ENCODE measurements around the gene PEX19.

Gene PEX19

GRCh38 chr1:160328184-160328583 lies 43.3 kb upstream of the PEX19 start:
- Histone ChIP-seq H3K79me2 (ENCODE audit: insufficient read depth, low read length) (no peaks in the 10 kb centered on the region), H3K9me2 (ENCODE audit: low read depth, low read length) (no peaks in the 10 kb centered on the region), H3F3A (ENCODE audit: insufficient read depth, low read length) (0 out of 2 replicates have a peak, but pooled peaks cover 3% of the 10 kb centered on the region), H4K20me1 (ENCODE audit: insufficient read depth, low read length) (no peaks in the 10 kb centered on the region), H3K27ac (ENCODE audit: low read depth, low read length, poor library complexity, severe bottlenecking) (no peak overlapping the region), H3K9ac (ENCODE audit: low read length) (no peak overlapping the region), H3K9me3 (ENCODE audit: low read length) (no peaks in the 10 kb centered on the region), H3K4me3 (ENCODE audit: low read depth, low read length, poor library complexity, severe bottlenecking) (no peak overlapping the region), H2AFZ (ENCODE audit: low read length) (no peak overlapping the region), H3K36me3 (ENCODE audit: insufficient read depth, low read length) (peaks cover 94% of the 10 kb centered on the region), H3K27me3 (ENCODE audit: insufficient read depth, low read length) (no peaks in the 10 kb centered on the region), H3K4me1 (ENCODE audit: insufficient read depth, low read length, severe bottlenecking) (no peaks in the 10 kb centered on the region), H3K4me2 (ENCODE audit: low read length) (no peak overlapping the region)
- TF ChIP-seq CTCF (IDR thresholded peaks at IDR 0.05; ENCODE audit: low read length) (no peak), EZH2 (IDR thresholded peaks at IDR 0.05; ENCODE audit: borderline replicate concordance, low read length) (no peak)

GRCh38 chr1:160326418-160326817 lies 41.5 kb upstream of the PEX19 start:
- no peak overlapping the region for H3K9ac ChIP-seq (ENCODE audit: low read length)
- H3K9me2 ChIP-seq (ENCODE audit: low read depth, low read length) = no peaks in the 10 kb centered on the region
- H3K27me3 ChIP-seq (ENCODE audit: insufficient read depth, low read length) = no peaks in the 10 kb centered on the region
- peaks cover 95% of the 10 kb centered on the region for H3K36me3 ChIP-seq (ENCODE audit: insufficient read depth, low read length)
- H3K4me1 ChIP-seq (ENCODE audit: insufficient read depth, low read length, severe bottlenecking) = no peaks in the 10 kb centered on the region
- H3K27ac ChIP-seq (ENCODE audit: low read depth, low read length, poor library complexity, severe bottlenecking) = no peak overlapping the region
- H3K4me2 ChIP-seq (ENCODE audit: low read length) = no peak overlapping the region
- no peaks in the 10 kb centered on the region for H3K79me2 ChIP-seq (ENCODE audit: insufficient read depth, low read length)
- H3K9me3 ChIP-seq (ENCODE audit: low read length) = no peaks in the 10 kb centered on the region
- H3F3A ChIP-seq (ENCODE audit: insufficient read depth, low read length) = 0 out of 2 replicates have a peak, but pooled peaks cover 3% of the 10 kb centered on the region
- H4K20me1 ChIP-seq (ENCODE audit: insufficient read depth, low read length) = no peaks in the 10 kb centered on the region
- no peak overlapping the region for H3K4me3 ChIP-seq (ENCODE audit: low read depth, low read length, poor library complexity, severe bottlenecking)
- TF ChIP-seq CTCF (IDR thresholded peaks at IDR 0.05; ENCODE audit: low read length) (no peak), EZH2 (IDR thresholded peaks at IDR 0.05; ENCODE audit: borderline replicate concordance, low read length) (no peak)
- no peak overlapping the region for H2AFZ ChIP-seq (ENCODE audit: low read length)

- no peak overlapping the region for H3K4me3 ChIP-seq (ENCODE audit: low read depth, low read length, poor library complexity, severe bottlenecking)
- H3F3A ChIP-seq (ENCODE audit: insufficient read depth, low read length) = 0 out of 2 replicates have a peak, but pooled peaks cover 3% of the 10 kb centered on the region
- no peak for TF ChIP-seq CTCF (IDR thresholded peaks at IDR 0.05; ENCODE audit: low read length)
- no peak overlapping the region for H3K4me2 ChIP-seq (ENCODE audit: low read length)
- H3K79me2 ChIP-seq (ENCODE audit: insufficient read depth, low read length) = 0 out of 2 replicates have a peak, but pooled peaks cover 7% of the 10 kb centered on the region
- no peak overlapping the region for H3K9ac ChIP-seq (ENCODE audit: low read length)
- H3K9me3 ChIP-seq (ENCODE audit: low read length) = no peaks in the 10 kb centered on the region
- H2AFZ ChIP-seq (ENCODE audit: low read length) = no peak overlapping the region
- no peaks in the 10 kb centered on the region for H4K20me1 ChIP-seq (ENCODE audit: insufficient read depth, low read length)
- no peaks in the 10 kb centered on the region for H3K4me1 ChIP-seq (ENCODE audit: insufficient read depth, low read length, severe bottlenecking)
- no peaks in the 10 kb centered on the region for H3K27me3 ChIP-seq (ENCODE audit: insufficient read depth, low read length)
- no peak overlapping the region for H3K27ac ChIP-seq (ENCODE audit: low read depth, low read length, poor library complexity, severe bottlenecking)
- H3K36me3 ChIP-seq (ENCODE audit: insufficient read depth, low read length) = peaks cover 95% of the 10 kb centered on the region
- no peaks in the 10 kb centered on the region for H3K9me2 ChIP-seq (ENCODE audit: low read depth, low read length)
Observed at GRCh38 chr1:160325252-160325651, 40.3 kb upstream of the PEX19 start.

Measured in OCI-LY1 (cell line).